Measurements from ENCODE around the gene CDYL.

- TF ChIP-seq GATA2 (IDR thresholded peaks at IDR 0.05; ENCODE audit: low read depth, low read length) (no peak), GATA3 (IDR thresholded peaks at IDR 0.05; ENCODE audit: low read depth, low read length) (no peak)
These were observed 133.0 kb downstream of the CDYL start for GRCh38 chr6:4909063-4909706.
